Natural killer cell treated with Interleukin-12 subunit alpha and Interleukin-12 subunit beta and Interleukin-15 and Interleukin-18, amount 100 ng/mL, for 72 hours (primary cell): ENCODE results near the gene CALN1. TPM values are rescaled to one million over a fixed set of nuclear protein-coding genes. Genes with fewer than 3 reads are reported as not detected.
A peak's percentile ranks its signal among the peaks of the same experiment; 100 is the strongest.
"Not testable (repeated sequence)": the region's sequence is repeated elsewhere in the genome, so short reads cannot be mapped to it uniquely, and the experiment has no call there.

Experiments used
- ATAC-seq, 2 donors: fragments of 150-1000 bp; cut with Tn5 transposase in 1 of 2; sonication (Bioruptor Pico), chemical (Tn5 transposase) in 1 of 2; 2 replicates each; pipeline ENCODE4 v1.10.0; 2021
- DNase-seq: peaks from one replicate; pipeline ENCODE4 v3.0.0; 2022; ENCODE audit warnings: low spot score
- H3K27ac Mint-ChIP-seq, 2 donors: 1 replicate in 1 of 2; 2 replicates in 1 of 2; pipeline ENCODE4 v1.8.0; 2022; ENCODE audit warnings: mixed read lengths in 2 of 2, mild to moderate bottlenecking in 1 of 2, moderate library complexity in 1 of 2
- H3K27me3 Mint-ChIP-seq, 2 donors: 1 replicate in 1 of 2; 2 replicates in 1 of 2; pipeline ENCODE4 v1.8.0; 2022; ENCODE audit warnings: mixed read lengths in 2 of 2
- H3K36me3 Mint-ChIP-seq: one replicate; pipeline ENCODE4 v1.8.0; 2022; ENCODE audit warnings: mixed read lengths
- H3K4me1 Mint-ChIP-seq, 2 donors: 1 replicate in 1 of 2; 2 replicates in 1 of 2; pipeline ENCODE4 v1.8.0; 2022; ENCODE audit warnings: low read depth in 2 of 2, mixed read lengths in 2 of 2, mild to moderate bottlenecking in 1 of 2
- H3K4me3 Mint-ChIP-seq: one replicate; pipeline ENCODE4 v1.8.0; 2022; ENCODE audit warnings: mixed read lengths
- H3K9me3 Mint-ChIP-seq: 2 replicates; pipeline ENCODE4 v1.8.0; 2022; ENCODE audit warnings: mixed read lengths
- total RNA-seq, 2 donors: library from RNA; stranded (reverse); gene quantifications; one replicate each; pipeline ENCODE4 v1.2.3, GENCODE V29; 2022

The CALN1 gene
- total RNA-seq, 2 donors from 2014 or later: not detected

GRCh38 chr7:71933426-71933825, 478.7 kb downstream of the CALN1 start:
- Mint-ChIP-seq H3K36me3 (no peaks in the 10 kb centered on the region), H3K27me3 (no peaks in the 10 kb centered on the region), H3K27ac (no peak overlapping the region), H3K9me3 (peaks cover 11% of the 10 kb centered on the region), H3K4me3 (no peak overlapping the region), H3K4me1 (no peaks in the 10 kb centered on the region)
- no peak for ATAC-seq
- no peak for DNase-seq

- Mint-ChIP-seq H3K36me3 (peaks cover 8% of the 10 kb centered on the region), H3K4me1 (no peaks in the 10 kb centered on the region), H3K27me3 (no peaks in the 10 kb centered on the region), H3K27ac (no peak overlapping the region), H3K4me3 (no peak overlapping the region), H3K9me3 (peaks cover 15% of the 10 kb centered on the region)
- no peak for DNase-seq
- ATAC-seq: no peak
Observed at GRCh38 chr7:71925663-71926062, 486.5 kb downstream of the CALN1 start.

GRCh38 chr7:71914204-71914603, 497.9 kb downstream of the CALN1 start:
- H3K27me3 Mint-ChIP-seq: not testable (repeated sequence)

GRCh38 chr7:71912476-71912875, 499.7 kb downstream of the CALN1 start:
- Mint-ChIP-seq H3K9me3 (peaks cover 6% of the 10 kb centered on the region), H3K4me1 (no peaks in the 10 kb centered on the region), H3K27ac (no peak overlapping the region), H3K4me3 (no peak overlapping the region), H3K27me3 (no peaks in the 10 kb centered on the region), H3K36me3 (no peaks in the 10 kb centered on the region)
- ATAC-seq: no peak
- DNase-seq: no peak

More at GRCh38 chr7:71914204-71914603, 497.9 kb downstream of the CALN1 start:
- H3K9me3 Mint-ChIP-seq, DNase-seq, H3K4me1 Mint-ChIP-seq, ATAC-seq, H3K36me3 Mint-ChIP-seq, H3K27ac Mint-ChIP-seq, H3K4me3 Mint-ChIP-seq: not testable (repeated sequence)

GRCh38 chr7:71911051-71911450, 501.1 kb downstream of the CALN1 start:
- Mint-ChIP-seq H3K27me3 (no peaks in the 10 kb centered on the region), H3K9me3 (peaks cover 2% of the 10 kb centered on the region), H3K36me3 (no peaks in the 10 kb centered on the region), H3K4me3 (no peak overlapping the region), H3K27ac (no peak overlapping the region), H3K4me1 (no peaks in the 10 kb centered on the region)
- no peak for ATAC-seq
- DNase-seq: no peak

GRCh38 chr7:71905821-71906220, 506.3 kb downstream of the CALN1 start:
- H3K9me3 Mint-ChIP-seq: no peaks in the 10 kb centered on the region
- no peak overlapping the region for H3K4me3 Mint-ChIP-seq
- DNase-seq: no peak
- H3K4me1 Mint-ChIP-seq: no peaks in the 10 kb centered on the region
- no peaks in the 10 kb centered on the region for H3K36me3 Mint-ChIP-seq
- no peaks in the 10 kb centered on the region for H3K27me3 Mint-ChIP-seq
- H3K27ac Mint-ChIP-seq: no peak overlapping the region
- ATAC-seq: no peak

GRCh38 chr7:71904484-71904883, 507.7 kb downstream of the CALN1 start:
- no peaks in the 10 kb centered on the region for H3K36me3 Mint-ChIP-seq
- no peak overlapping the region for H3K27ac Mint-ChIP-seq
- no peak overlapping the region for H3K4me3 Mint-ChIP-seq
- DNase-seq: no peak
- no peaks in the 10 kb centered on the region for H3K4me1 Mint-ChIP-seq
- no peaks in the 10 kb centered on the region for H3K9me3 Mint-ChIP-seq
- no peaks in the 10 kb centered on the region for H3K27me3 Mint-ChIP-seq
- no peak for ATAC-seq

GRCh38 chr7:71900556-71900955, 511.6 kb downstream of the CALN1 start:
- ATAC-seq (no peak), DNase-seq (no peak)
- H3K4me3 Mint-ChIP-seq: no peak overlapping the region
- H3K9me3 Mint-ChIP-seq: peaks cover 8% of the 10 kb centered on the region
- no peak overlapping the region for H3K27ac Mint-ChIP-seq
- H3K4me1 Mint-ChIP-seq: no peaks in the 10 kb centered on the region
- H3K36me3 Mint-ChIP-seq: peaks cover 5% of the 10 kb centered on the region
- no peaks in the 10 kb centered on the region for H3K27me3 Mint-ChIP-seq

- Mint-ChIP-seq H3K27me3 (no peaks in the 10 kb centered on the region), H3K36me3 (peaks cover 5% of the 10 kb centered on the region), H3K4me1 (no peaks in the 10 kb centered on the region), H3K9me3 (peaks cover 8% of the 10 kb centered on the region), H3K4me3 (no peak overlapping the region), H3K27ac (no peak overlapping the region)
- no peak for ATAC-seq
- DNase-seq: no peak
Observed at GRCh38 chr7:71896535-71896934, 515.6 kb downstream of the CALN1 start.

GRCh38 chr7:71886046-71886445, 526.1 kb downstream of the CALN1 start:
- DNase-seq (no peak), ATAC-seq (no peak)
- Mint-ChIP-seq H3K4me3 (no peak overlapping the region), H3K27me3 (no peaks in the 10 kb centered on the region), H3K4me1 (no peaks in the 10 kb centered on the region), H3K27ac (no peak overlapping the region), H3K9me3 (peaks cover 20% of the 10 kb centered on the region), H3K36me3 (peaks cover 12% of the 10 kb centered on the region)

- H3K9me3 Mint-ChIP-seq: peaks cover 22% of the 10 kb centered on the region
- H3K27me3 Mint-ChIP-seq: no peaks in the 10 kb centered on the region
- DNase-seq: no peak
- peaks cover 12% of the 10 kb centered on the region for H3K36me3 Mint-ChIP-seq
- no peak overlapping the region for H3K27ac Mint-ChIP-seq
- no peak overlapping the region for H3K4me3 Mint-ChIP-seq
- ATAC-seq: no peak
- H3K4me1 Mint-ChIP-seq: no peaks in the 10 kb centered on the region
Observed at GRCh38 chr7:71885487-71885886, 526.7 kb downstream of the CALN1 start.

- Mint-ChIP-seq H3K9me3 (peaks cover 26% of the 10 kb centered on the region), H3K4me1 (no peaks in the 10 kb centered on the region), H3K4me3 (no peak overlapping the region), H3K36me3 (peaks cover 8% of the 10 kb centered on the region), H3K27me3 (no peaks in the 10 kb centered on the region), H3K27ac (no peak overlapping the region)
- DNase-seq (no peak), ATAC-seq (no peak)
Observed at GRCh38 chr7:71883415-71883814, 528.7 kb downstream of the CALN1 start.

GRCh38 chr7:71871446-71871845, 540.7 kb downstream of the CALN1 start:
- H3K9me3 Mint-ChIP-seq: no peaks in the 10 kb centered on the region
- ATAC-seq (no peak), DNase-seq (no peak)
- no peak overlapping the region for H3K27ac Mint-ChIP-seq
- H3K4me1 Mint-ChIP-seq: no peaks in the 10 kb centered on the region
- peaks cover 5% of the 10 kb centered on the region for H3K36me3 Mint-ChIP-seq
- H3K4me3 Mint-ChIP-seq: no peak overlapping the region
- H3K27me3 Mint-ChIP-seq: no peaks in the 10 kb centered on the region

GRCh38 chr7:71870812-71871211, 541.3 kb downstream of the CALN1 start:
- Mint-ChIP-seq H3K36me3 (peaks cover 5% of the 10 kb centered on the region), H3K27ac (no peak overlapping the region), H3K4me3 (no peak overlapping the region), H3K27me3 (no peaks in the 10 kb centered on the region), H3K4me1 (no peaks in the 10 kb centered on the region), H3K9me3 (no peaks in the 10 kb centered on the region)
- DNase-seq (no peak), ATAC-seq (no peak)

GRCh38 chr7:71868797-71869196, 543.3 kb downstream of the CALN1 start:
- no peak overlapping the region for H3K27ac Mint-ChIP-seq
- H3K4me1 Mint-ChIP-seq: no peaks in the 10 kb centered on the region
- no peaks in the 10 kb centered on the region for H3K9me3 Mint-ChIP-seq
- ATAC-seq (peak in 1 of 2 donors; percentile 64), DNase-seq (no peak)
- no peaks in the 10 kb centered on the region for H3K27me3 Mint-ChIP-seq
- H3K36me3 Mint-ChIP-seq: peaks cover 5% of the 10 kb centered on the region
- no peak overlapping the region for H3K4me3 Mint-ChIP-seq
